Cardiac septum (tissue), 1 donor: ENCODE data around the gene AHCYL2. TPM values are rescaled to one million over a fixed set of nuclear protein-coding genes. Genes with fewer than 3 reads are reported as not detected.
A peak's percentile ranks its signal among the peaks of the same experiment; 100 is the strongest.
"Not testable (repeated sequence)": the region's sequence is repeated elsewhere in the genome, so short reads cannot be mapped to it uniquely, and the experiment has no call there.

Experiments used
- DNase-seq: peaks from one replicate; pipeline ENCODE4 v3.0.0-alpha.2; 2020; ENCODE audit warnings: low spot score
- intact Hi-C: fragments of 100-400 bp; cut with DNase I; formaldehyde crosslinking; loops from one replicate; pipeline ENCODE4 v1.14.0; 2022
- total RNA-seq: library from RNA; stranded (reverse); fragmentation: NEBNext Ultra II Directional; extraction: Animal tissue kit (Norgen Biotek cat#: 25700); gene quantifications from one replicate; pipeline ENCODE4 v1.2.1, GENCODE V29; 2021
- donor health status: DM: no; HTN: no; CAD: no.

Gene AHCYL2
- total RNA-seq, 1 donor from 2014 or later: 5.9 TPM

DNA sequence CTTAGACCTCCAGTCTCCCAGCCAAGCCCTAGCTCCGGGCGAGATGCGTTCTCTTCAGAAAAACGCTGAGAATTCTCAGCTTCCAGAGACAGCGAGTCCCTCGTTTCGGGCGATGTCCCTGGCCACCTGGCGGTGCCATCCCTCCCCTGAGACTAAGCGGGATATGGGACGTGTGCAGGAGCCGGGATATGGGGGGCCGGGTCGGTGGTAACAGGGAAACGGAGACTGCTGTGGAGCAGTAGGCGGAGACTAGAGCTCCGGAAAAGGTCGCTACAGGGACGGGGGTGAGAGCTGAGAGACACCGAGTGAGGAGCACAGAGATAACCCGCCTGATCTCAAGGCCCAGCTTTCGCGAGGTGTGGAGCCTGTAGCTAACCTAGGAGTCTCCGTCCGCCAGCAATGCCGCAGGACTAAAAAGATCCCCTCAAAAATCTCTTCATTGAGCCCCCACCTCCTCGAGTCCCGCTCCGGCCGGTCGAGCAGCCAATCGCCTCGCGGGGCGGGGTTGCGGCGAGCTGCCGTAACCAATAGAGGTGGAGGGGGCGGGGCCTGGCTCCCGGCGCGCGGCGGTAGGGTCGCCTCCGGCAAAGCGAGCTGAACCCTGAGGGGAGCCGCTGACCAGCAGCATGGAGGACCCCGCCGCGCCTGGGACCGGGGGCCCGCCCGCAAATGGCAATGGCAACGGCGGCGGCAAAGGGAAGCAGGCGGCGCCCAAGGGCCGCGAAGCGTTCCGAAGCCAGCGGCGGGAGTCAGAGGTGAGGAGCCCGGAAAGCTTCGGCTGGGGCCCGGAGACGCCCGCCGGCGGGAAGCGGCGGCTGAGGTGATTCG lies 209.2 kb downstream of the AHCYL2 start, which contains the start of gene STRIP2:
STRIP2 (plus strand) TSS at position 586 of the 828 bp plus-strand sequence; CDS start at position 627, 41 bp downstream.
- intact Hi-C loops: no loop called here
- peak; percentile 96 for DNase-seq

DNA sequence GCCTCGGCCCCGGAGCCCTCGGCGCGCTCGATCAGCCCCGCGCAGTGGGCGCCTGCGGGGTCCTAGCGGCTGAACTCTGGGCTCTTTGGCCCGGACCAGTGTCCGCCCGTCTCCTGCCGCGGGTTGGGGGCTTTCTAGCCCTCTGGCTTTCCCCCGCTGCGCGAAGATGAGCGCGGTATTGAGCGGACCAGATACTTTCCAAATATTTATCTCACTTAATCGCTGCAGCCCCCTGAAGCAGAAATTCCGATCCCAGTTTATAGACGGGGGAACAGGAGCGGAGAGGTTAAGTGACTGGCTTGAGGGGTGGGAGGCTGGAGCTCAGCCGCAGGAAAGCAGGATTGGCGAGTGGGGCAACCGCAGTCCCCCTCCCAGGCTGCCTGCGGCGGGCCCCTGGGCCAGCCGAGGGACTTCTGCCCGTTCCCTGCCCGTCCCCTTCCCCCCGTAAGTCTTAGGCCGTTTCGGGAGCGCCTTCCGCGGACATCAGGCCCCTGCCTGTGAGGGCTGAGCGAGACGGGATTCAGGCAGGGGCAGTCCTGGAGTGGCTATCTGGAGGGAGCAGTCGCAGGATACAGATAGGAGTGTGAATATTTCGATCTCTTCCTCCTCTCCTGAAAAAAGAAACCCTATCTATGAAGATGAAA lies 210.0 kb downstream of the AHCYL2 start:
- DNase-seq: no peak
- intact Hi-C loops: no loop called here

DNA sequence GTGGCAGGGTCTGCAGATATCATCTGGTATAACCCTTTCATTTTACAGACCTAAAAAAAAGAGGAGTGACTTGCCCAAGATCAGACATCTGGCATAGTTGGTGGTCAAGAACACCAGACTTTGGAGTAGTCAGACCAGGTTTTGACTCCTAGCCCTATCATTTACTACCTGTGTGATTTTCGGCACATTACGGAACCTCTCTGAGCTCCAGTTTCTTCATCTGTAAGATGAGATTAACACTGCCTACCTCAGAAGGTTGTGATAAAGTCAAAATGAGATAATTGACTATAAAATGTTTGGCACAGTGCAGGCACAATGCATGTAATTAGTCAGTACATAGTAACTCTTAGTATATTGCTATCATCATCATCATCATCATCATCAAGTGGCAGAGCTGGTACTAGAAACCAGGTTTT lies 210.6 kb downstream of the AHCYL2 start:
- DNase-seq: no peak
- intact Hi-C loops: no loop called here

GRCh38 chr7:129436335-129436923 lies 211.6 kb downstream of the AHCYL2 start:
- DNase-seq: no peak
- intact Hi-C loops: no loop called here

DNA sequence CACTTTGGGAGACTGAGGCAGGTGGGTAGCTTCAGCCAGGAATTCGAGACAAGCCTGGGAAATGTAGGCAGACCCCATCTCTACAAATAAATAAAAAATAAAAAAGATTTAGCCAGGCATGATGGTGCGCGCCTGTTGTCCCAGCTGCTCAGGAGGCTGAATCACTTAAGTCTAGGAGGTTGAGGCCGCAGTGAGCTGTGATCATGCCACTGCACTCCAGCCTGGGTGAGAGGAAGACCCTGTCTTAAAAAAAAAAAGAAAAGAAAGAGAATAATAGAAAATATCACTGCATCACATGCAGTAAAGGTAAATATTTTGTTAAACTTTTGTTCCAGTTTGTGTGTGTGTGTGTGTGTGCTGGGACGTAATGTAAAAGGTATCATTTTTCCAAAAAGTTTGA lies 212.4 kb downstream of the AHCYL2 start:
- no peak for DNase-seq
- intact Hi-C loops: no loop called here

- intact Hi-C loops: no loop called here
- no peak for DNase-seq
These were observed 213.5 kb downstream of the AHCYL2 start for GRCh38 chr7:129438281-129438838.

- intact Hi-C loops: no loop called here
- no peak for DNase-seq
These were observed 214.2 kb downstream of the AHCYL2 start for GRCh38 chr7:129438839-129439651.

GRCh38 chr7:129439963-129440625 lies 215.3 kb downstream of the AHCYL2 start:
- intact Hi-C loops: no loop called here
- DNase-seq: no peak

DNA sequence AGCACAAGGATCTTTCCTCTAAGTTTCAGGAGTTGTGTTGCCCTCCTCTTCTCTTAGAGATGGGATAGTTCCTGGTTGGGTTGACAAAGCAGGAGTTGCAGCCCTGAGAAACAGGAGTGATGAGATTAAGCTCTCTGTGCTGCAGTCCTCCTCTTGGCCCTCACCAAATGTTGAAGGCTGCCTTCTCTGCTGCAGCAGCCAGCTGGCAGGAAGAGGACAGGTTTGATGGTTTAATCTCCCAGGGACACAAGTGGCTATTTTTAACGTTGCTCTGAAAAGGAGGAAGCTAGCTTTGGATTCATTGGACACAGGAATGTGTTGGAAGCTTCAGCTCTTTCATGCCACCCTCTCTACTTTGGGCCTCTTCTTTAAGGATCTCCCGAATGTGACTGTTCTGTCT lies 218.8 kb downstream of the AHCYL2 start:
- intact Hi-C loops: no loop called here
- no peak for DNase-seq

- intact Hi-C loops, DNase-seq: not testable (repeated sequence)
These were observed 219.9 kb downstream of the AHCYL2 start for GRCh38 chr7:129444776-129445175.

GRCh38 chr7:129446925-129447324 lies 222.1 kb downstream of the AHCYL2 start:
- intact Hi-C loops, DNase-seq: not testable (repeated sequence)

- DNase-seq, intact Hi-C loops: not testable (repeated sequence)
These were observed 222.6 kb downstream of the AHCYL2 start for GRCh38 chr7:129447445-129447844.

DNA sequence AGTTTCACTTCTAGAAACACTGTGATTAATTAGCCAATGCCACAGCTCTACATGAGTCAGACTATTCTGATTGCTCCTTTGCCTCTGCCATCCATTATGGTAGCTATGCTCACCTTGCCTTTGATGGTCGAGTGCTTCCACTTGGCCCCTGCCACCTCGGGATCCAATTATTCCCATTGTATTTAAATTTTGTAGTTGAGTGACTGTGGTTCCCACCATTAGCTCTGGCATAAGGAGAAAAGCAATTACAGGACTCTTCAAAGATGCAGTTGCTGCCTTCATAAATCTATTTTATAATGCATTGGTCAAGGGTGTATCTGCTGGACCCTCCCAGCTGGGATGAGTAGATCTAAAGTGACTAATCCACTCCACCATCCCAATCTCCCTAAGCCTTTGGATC lies 223.8 kb downstream of the AHCYL2 start:
- DNase-seq, intact Hi-C loops: not testable (repeated sequence)

- no peak for DNase-seq
- intact Hi-C loops: no loop called here
These were observed 225.5 kb downstream of the AHCYL2 start for GRCh38 chr7:129450295-129450694.

GRCh38 chr7:129452589-129453231 lies 227.9 kb downstream of the AHCYL2 start:
- intact Hi-C loops: no loop called here
- DNase-seq: no peak

- no peak for DNase-seq
- intact Hi-C loops: no loop called here
These were observed 228.8 kb downstream of the AHCYL2 start for GRCh38 chr7:129453510-129454248.

- no peak for DNase-seq
- intact Hi-C loops: no loop called here
These were observed 229.4 kb downstream of the AHCYL2 start for GRCh38 chr7:129454249-129454551.

GRCh38 chr7:129456421-129456820 lies 231.6 kb downstream of the AHCYL2 start:
- DNase-seq: no peak
- intact Hi-C loops: no loop called here
